SK-N-MC (cell line): ENCODE data around the gene FTMT.

Source experiments
- DNase-seq: peaks from one replicate; pipeline ENCODE4 v3.0.0-alpha.2; 2011; ENCODE audit warnings: low read depth, low spot score
- H3K27ac ChIP-seq: fragments of 200-600 bp; sonication (generic); 2 replicates; pipeline ENCODE4 v1.5.1; 2016; ENCODE audit warnings: mixed run types
- H3K36me3 ChIP-seq: fragments of 200-600 bp; sonication (generic); 2 replicates; pipeline ENCODE4 v1.6.1; 2017; ENCODE audit warnings: antibody characterized with exemption, low read length, mixed read lengths; ENCODE audit not compliant: insufficient read depth
- H3K4me3 ChIP-seq: fragments of 200-600 bp; sonication (generic); 2 replicates; pipeline ENCODE4 v1.5.1; 2016
- H3K9ac ChIP-seq: fragments of 200-600 bp; sonication (generic); 2 replicates; pipeline ENCODE4 v1.8.0; 2017; ENCODE audit warnings: mixed run types, mixed read lengths; ENCODE audit not compliant: insufficient read length
- H3K9me3 ChIP-seq: fragments of 200-600 bp; sonication (generic); 2 replicates; pipeline ENCODE4 v1.6.1; 2017; ENCODE audit warnings: low read depth, mild to moderate bottlenecking, antibody characterized with exemption, low read length, moderate library complexity, mixed read lengths
- EZH2 ChIP-seq: fragments of 200-600 bp; sonication (generic); IDR thresholded peaks from one replicate; pipeline ENCODE4 v1.6.1; 2017; ENCODE audit warnings: antibody characterized with exemption
- FOXP2 ChIP-seq: optimal IDR thresholded peaks from 2 replicates; pipeline ENCODE3; 2011; ENCODE audit warnings: mild to moderate bottlenecking, moderate library complexity; ENCODE audit not compliant: insufficient read depth; ENCODE audit errors: extremely low read length, control extremely low read depth
- POLR2AphosphoS5 ChIP-seq: IDR thresholded peaks from 2 replicates; pipeline ENCODE4 v1.6.1; 2012; ENCODE audit warnings: mild to moderate bottlenecking, low read depth, low read length, borderline replicate concordance

Gene FTMT

GRCh38 chr5:121887727-121888126, 36.0 kb downstream of the FTMT start:
- H3K9ac ChIP-seq, result no peak overlapping the region
- H3K9me3 ChIP-seq, result no peaks in the 10 kb centered on the region
- no peak for DNase-seq
- H3K27ac ChIP-seq, result no peak overlapping the region
- TF ChIP-seq EZH2 (no peak), POLR2AphosphoS5 (no peak), FOXP2 (no peak)
- H3K36me3 ChIP-seq, result no peaks in the 10 kb centered on the region
- H3K4me3 ChIP-seq, result no peak overlapping the region

DNA sequence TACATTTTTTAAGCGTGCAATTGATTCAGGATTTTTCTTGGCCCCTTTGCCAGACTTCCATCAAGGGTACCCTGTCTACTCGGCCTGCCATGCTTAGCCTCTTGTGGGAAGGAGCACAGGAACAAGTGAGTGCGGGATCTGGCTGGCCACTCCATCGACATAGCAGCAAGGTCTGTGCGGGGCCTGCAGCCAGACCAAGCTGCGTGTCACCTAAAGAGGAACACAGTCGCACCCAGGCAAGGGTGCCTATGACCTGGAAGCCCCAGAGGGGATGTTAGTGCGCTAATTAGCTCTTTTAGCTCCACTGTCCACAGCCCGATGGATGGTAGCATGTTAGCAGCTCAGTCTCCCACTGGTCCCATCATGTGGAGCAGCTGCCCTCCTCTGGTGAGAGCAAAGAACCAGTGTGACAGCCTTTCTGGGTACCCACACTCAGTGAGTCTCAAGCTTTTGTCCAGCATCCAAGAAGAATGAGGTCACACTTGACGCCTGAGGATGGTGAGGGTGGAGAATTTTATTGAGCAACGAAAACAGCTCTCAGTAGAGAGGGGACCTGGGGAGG, 38.7 kb downstream of the FTMT start:
- Histone ChIP-seq H3K27ac (no peak overlapping the region), H3K36me3 (no peaks in the 10 kb centered on the region), H3K4me3 (no peak overlapping the region), H3K9ac (no peak overlapping the region), H3K9me3 (no peaks in the 10 kb centered on the region)
- TF ChIP-seq EZH2 (no peak), FOXP2 (no peak), POLR2AphosphoS5 (no peak)
- DNase-seq, result no peak

DNA sequence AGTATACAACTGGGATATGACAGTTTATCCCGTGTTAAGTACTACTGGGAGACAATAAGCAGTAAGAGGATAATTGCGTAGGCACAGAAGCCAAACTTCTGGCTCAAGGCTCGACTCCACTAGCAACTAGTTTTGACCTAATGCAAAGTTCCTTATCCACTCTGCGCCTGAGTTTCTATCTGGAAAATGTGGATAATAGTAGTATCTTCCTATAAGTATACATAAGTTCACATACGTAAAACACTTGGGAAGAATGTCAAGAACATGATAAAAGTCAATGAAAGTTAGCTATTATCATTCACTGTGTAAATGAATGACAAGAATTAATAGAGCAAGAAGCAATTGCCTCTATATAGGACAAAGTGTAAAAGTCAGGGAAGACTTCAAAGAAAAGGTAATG, 45.7 kb downstream of the FTMT start:
- H3K9me3 ChIP-seq, result no peaks in the 10 kb centered on the region
- TF ChIP-seq FOXP2 (no peak), EZH2 (no peak), POLR2AphosphoS5 (no peak)
- DNase-seq, result no peak
- no peak overlapping the region for H3K4me3 ChIP-seq
- H3K27ac ChIP-seq, result no peak overlapping the region
- no peak overlapping the region for H3K9ac ChIP-seq
- no peaks in the 10 kb centered on the region for H3K36me3 ChIP-seq

- Histone ChIP-seq H3K27ac (no peak overlapping the region), H3K36me3 (no peaks in the 10 kb centered on the region), H3K9me3 (no peaks in the 10 kb centered on the region), H3K4me3 (no peak overlapping the region), H3K9ac (no peak overlapping the region)
- TF ChIP-seq FOXP2 (no peak), POLR2AphosphoS5 (no peak), EZH2 (no peak)
- DNase-seq, result no peak
These were observed 47.7 kb downstream of the FTMT start for GRCh38 chr5:121899346-121899745.
